Body of pancreas (tissue), 4 donors: Measurements from ENCODE around the gene IL3.

Source experiments
- POLR2A ChIP-seq, 3 donors: fragments of 450-650 bp; IDR thresholded peaks; one replicate each; pipeline ENCODE4 v1.6.1; 2016; ENCODE audit warnings: antibody characterized with exemption in 3 of 3, mild to moderate bottlenecking in 2 of 3
- TF ChIP-seq, protein P1 (sequence below), 7 experiments: fragments of 450-650 bp in 4 of 7; fragments of 200-600 bp in 3 of 7; sonication (generic) in 3 of 7; IDR thresholded peaks; one replicate each; pipeline ENCODE4 v1.5.1; 2016 to 2019; ENCODE audit warnings: antibody characterized with exemption in 7 of 7

DNA sequence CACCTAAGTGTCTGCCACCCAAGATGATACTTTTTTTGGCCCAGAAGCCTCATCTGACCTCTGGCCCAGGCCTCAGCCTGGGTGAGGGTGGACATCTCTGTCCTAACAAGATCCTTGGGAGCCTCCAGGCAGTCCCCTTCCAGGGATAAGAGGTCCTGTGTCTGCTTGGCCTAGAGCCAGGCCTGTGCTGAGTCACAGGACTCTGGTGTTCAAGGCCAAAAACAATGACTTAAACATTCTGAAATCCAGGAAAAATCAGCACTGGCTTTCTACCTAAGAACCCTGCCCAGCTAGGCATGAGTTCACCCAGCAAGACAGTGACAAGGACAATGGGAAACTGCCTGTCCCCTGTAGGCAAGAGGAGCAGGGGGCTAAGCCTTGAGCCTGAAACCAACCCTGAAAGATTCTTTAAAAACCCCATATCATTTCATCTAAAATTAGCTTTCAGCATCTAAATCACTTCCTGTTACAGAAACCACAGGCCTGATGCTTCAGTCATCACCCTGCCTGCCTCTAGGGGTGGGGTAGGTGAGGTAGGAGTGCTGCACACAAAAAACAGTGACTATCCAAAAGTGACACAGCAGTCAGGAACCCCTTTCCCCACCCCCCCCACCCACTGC, 43.0 kb downstream of the IL3 start:
- TF ChIP-seq, protein P1, sequence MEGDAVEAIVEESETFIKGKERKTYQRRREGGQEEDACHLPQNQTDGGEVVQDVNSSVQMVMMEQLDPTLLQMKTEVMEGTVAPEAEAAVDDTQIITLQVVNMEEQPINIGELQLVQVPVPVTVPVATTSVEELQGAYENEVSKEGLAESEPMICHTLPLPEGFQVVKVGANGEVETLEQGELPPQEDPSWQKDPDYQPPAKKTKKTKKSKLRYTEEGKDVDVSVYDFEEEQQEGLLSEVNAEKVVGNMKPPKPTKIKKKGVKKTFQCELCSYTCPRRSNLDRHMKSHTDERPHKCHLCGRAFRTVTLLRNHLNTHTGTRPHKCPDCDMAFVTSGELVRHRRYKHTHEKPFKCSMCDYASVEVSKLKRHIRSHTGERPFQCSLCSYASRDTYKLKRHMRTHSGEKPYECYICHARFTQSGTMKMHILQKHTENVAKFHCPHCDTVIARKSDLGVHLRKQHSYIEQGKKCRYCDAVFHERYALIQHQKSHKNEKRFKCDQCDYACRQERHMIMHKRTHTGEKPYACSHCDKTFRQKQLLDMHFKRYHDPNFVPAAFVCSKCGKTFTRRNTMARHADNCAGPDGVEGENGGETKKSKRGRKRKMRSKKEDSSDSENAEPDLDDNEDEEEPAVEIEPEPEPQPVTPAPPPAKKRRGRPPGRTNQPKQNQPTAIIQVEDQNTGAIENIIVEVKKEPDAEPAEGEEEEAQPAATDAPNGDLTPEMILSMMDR (IDR thresholded peaks at IDR 0.05): no peak
- no peak for TF ChIP-seq POLR2A (IDR thresholded peaks at IDR 0.05)
